ENCODE data around the gene PPM1L. TPM values are rescaled to one million over a fixed set of nuclear protein-coding genes. Genes with fewer than 3 reads are reported as not detected.

Gene PPM1L
- total RNA-seq, 1 donor from 2014 or later: 8.5 TPM

DNA sequence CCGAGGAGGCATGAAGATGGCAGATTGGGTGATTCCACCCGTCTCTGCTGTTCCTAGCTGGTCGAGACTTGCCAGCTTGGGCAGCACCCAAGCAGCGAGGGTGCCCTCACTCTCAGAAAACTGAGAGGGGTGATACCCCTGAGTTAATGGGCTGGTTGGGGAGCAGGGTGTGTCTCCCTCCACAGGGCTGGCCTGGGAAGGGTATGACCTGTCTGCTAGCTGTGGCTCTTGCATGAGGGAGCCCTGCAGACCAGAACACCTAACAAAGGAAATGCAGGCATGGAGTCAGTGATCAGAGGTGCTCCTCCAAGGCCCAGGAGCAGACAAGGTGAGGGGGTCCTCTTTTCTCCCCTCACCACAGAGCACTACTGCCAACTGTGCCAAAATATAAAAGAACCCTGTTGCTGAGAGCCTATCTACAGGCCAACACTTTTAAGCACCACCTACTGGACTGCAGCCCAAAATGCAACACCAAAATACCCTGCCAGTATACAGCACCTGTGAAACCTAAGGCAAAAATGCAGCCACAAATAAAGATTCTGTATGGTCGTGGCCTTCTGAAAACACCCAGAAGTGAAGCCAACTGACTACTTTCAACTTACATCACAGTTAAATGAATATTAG is 35.8 kb upstream of the PPM1L start:
- H3K4me1 Mint-ChIP-seq (ENCODE audit: low read depth): no peaks in the 10 kb centered on the region
- peaks cover 5% of the 10 kb centered on the region for H3K36me3 Mint-ChIP-seq (ENCODE audit: low read depth)
- H3K4me3 Mint-ChIP-seq (ENCODE audit: unreplicated experiment): no peak overlapping the region
- TF ChIP-seq, protein P1, sequence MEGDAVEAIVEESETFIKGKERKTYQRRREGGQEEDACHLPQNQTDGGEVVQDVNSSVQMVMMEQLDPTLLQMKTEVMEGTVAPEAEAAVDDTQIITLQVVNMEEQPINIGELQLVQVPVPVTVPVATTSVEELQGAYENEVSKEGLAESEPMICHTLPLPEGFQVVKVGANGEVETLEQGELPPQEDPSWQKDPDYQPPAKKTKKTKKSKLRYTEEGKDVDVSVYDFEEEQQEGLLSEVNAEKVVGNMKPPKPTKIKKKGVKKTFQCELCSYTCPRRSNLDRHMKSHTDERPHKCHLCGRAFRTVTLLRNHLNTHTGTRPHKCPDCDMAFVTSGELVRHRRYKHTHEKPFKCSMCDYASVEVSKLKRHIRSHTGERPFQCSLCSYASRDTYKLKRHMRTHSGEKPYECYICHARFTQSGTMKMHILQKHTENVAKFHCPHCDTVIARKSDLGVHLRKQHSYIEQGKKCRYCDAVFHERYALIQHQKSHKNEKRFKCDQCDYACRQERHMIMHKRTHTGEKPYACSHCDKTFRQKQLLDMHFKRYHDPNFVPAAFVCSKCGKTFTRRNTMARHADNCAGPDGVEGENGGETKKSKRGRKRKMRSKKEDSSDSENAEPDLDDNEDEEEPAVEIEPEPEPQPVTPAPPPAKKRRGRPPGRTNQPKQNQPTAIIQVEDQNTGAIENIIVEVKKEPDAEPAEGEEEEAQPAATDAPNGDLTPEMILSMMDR (IDR thresholded peaks at IDR 0.05): no peak
- peaks cover 6% of the 10 kb centered on the region for H3K27me3 Mint-ChIP-seq (ENCODE audit: low read depth)
- no peak for DNase-seq (ENCODE audit: low spot score)
- H3K27ac Mint-ChIP-seq (ENCODE audit: unreplicated experiment): no peak overlapping the region
- H3K9me3 Mint-ChIP-seq (ENCODE audit: low read depth): peaks cover 26% of the 10 kb centered on the region

DNA sequence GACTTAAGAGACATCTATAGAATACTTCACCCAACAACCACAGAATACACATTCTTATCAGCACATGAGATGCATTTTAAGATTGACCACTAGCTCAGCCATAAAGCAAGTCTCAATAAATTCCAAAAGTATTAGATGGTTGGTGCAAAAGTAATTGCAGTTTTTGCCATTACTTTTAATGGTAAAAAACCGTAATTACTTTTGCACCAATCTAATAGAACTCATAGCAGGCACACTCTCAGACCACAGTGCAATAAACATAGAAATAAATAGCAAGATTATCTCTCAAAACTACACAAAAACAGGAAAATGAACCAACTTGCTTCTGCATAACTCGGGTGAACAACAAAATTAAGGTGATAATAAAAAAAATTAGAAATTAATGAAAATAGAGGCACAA is 33.7 kb upstream of the PPM1L start:
- H3K27me3 Mint-ChIP-seq (ENCODE audit: low read depth): peaks cover 9% of the 10 kb centered on the region
- H3K4me3 Mint-ChIP-seq (ENCODE audit: unreplicated experiment): no peak overlapping the region
- peaks cover 29% of the 10 kb centered on the region for H3K9me3 Mint-ChIP-seq (ENCODE audit: low read depth)
- DNase-seq (ENCODE audit: low spot score): no peak
- H3K4me1 Mint-ChIP-seq (ENCODE audit: low read depth): no peaks in the 10 kb centered on the region
- H3K36me3 Mint-ChIP-seq (ENCODE audit: low read depth): peaks cover 5% of the 10 kb centered on the region
- no peak overlapping the region for H3K27ac Mint-ChIP-seq (ENCODE audit: unreplicated experiment)
- TF ChIP-seq, protein P1 (IDR thresholded peaks at IDR 0.05): no peak

DNA sequence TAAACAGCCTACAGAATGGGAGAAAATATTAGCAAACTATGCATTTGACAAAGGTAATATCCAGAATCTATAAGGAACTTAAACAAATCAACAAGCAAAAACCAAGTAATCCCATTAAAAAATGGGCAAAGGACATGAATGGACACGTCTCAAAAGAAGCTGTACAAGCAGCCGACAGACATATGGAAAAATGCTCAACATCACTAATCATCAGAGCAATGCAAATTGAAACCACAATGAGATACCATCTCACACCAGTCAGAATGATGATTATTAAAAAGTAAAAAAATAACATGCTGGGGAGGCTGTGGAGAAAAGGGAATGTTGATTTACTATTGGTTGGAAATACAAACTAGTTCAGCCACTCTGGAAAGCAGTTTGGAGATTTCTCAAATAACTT is 30.7 kb upstream of the PPM1L start:
- H3K4me1 Mint-ChIP-seq (ENCODE audit: low read depth): no peaks in the 10 kb centered on the region
- H3K9me3 Mint-ChIP-seq (ENCODE audit: low read depth): peaks cover 29% of the 10 kb centered on the region
- peaks cover 5% of the 10 kb centered on the region for H3K36me3 Mint-ChIP-seq (ENCODE audit: low read depth)
- no peak for DNase-seq (ENCODE audit: low spot score)
- H3K27ac Mint-ChIP-seq (ENCODE audit: unreplicated experiment): no peak overlapping the region
- TF ChIP-seq, protein P1 (IDR thresholded peaks at IDR 0.05): no peak
- H3K4me3 Mint-ChIP-seq (ENCODE audit: unreplicated experiment): no peak overlapping the region
- H3K27me3 Mint-ChIP-seq (ENCODE audit: low read depth): peaks cover 14% of the 10 kb centered on the region

DNA sequence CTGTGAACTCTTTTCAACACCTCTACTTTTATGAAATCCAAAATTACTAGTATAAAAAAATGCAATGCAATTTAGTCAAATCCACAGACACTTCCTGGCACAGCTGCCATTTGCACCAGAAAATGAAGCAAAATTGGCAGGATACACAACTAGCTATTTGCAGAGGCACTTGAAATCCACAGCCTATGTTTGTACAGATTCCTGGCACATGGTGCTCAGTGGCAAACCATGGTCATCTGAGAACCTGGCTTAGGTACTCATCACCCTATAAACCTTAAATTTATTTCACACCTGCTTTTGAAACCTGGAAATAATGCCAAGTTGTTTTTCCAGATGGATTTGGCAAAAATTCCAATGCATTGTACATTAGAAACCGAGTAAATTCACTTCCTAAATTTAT is 20.2 kb upstream of the PPM1L start:
- H3K36me3 Mint-ChIP-seq (ENCODE audit: low read depth): no peaks in the 10 kb centered on the region
- no peaks in the 10 kb centered on the region for H3K9me3 Mint-ChIP-seq (ENCODE audit: low read depth)
- no peaks in the 10 kb centered on the region for H3K27me3 Mint-ChIP-seq (ENCODE audit: low read depth)

DNA sequence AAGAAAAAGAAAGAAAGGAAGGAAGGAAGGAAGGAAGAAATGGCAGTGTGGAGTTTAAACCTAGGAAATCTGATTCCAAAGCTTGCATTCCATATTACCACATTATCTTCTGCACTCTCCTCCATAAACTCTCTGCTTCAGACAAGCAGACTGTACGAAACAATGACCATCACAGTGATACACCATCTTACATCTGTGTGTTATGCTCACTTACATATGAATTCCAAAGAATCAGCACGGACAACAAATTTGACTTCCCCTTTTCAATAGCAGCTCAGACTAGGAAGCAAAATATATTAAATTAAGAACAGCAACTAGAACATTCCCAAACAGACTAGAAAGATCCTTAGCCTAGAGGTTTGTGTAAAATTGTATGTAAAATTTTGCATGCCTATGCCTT is 18.0 kb upstream of the PPM1L start:
- TF ChIP-seq, protein P1 (IDR thresholded peaks at IDR 0.05): no peak
- peaks cover 4% of the 10 kb centered on the region for H3K27me3 Mint-ChIP-seq (ENCODE audit: low read depth)
- H3K9me3 Mint-ChIP-seq (ENCODE audit: low read depth): no peaks in the 10 kb centered on the region
- H3K4me1 Mint-ChIP-seq (ENCODE audit: low read depth): peaks cover 14% of the 10 kb centered on the region
- DNase-seq (ENCODE audit: low spot score): no peak
- H3K27ac Mint-ChIP-seq (ENCODE audit: unreplicated experiment): no peak overlapping the region
- H3K36me3 Mint-ChIP-seq (ENCODE audit: low read depth): no peaks in the 10 kb centered on the region
- no peak overlapping the region for H3K4me3 Mint-ChIP-seq (ENCODE audit: unreplicated experiment)

More for the DNA sequence above, 20.2 kb upstream of the PPM1L start:
- peaks cover 14% of the 10 kb centered on the region for H3K4me1 Mint-ChIP-seq (ENCODE audit: low read depth)
- TF ChIP-seq, protein P1 (IDR thresholded peaks at IDR 0.05): no peak
- no peak overlapping the region for H3K27ac Mint-ChIP-seq (ENCODE audit: unreplicated experiment)
- DNase-seq (ENCODE audit: low spot score): no peak
- H3K4me3 Mint-ChIP-seq (ENCODE audit: unreplicated experiment): no peak overlapping the region
